Psoas muscle (tissue), 8 donors: ENCODE results near the gene UNC45B. TPM values are rescaled to one million over a fixed set of nuclear protein-coding genes. Genes with fewer than 3 reads are reported as not detected.
"Not testable (repeated sequence)": the region's sequence is repeated elsewhere in the genome, so short reads cannot be mapped to it uniquely, and the experiment has no call there.

Experiments
- ATAC-seq, 4 donors: fragments of 200-7000 bp; cut with Tn5 transposase; one replicate each; pipeline ENCODE4 v1.9.1; 2020; ENCODE audit warnings: moderate library complexity in 3 of 4, mild to moderate bottlenecking in 2 of 4
- DNase-seq, 2 donors: peaks; one replicate each; pipeline ENCODE4 v3.0.0-alpha.2; 2020
- H3K27ac ChIP-seq: fragments of 200-600 bp; one replicate; pipeline ENCODE4 v1.8.0; 2022
- H3K27me3 ChIP-seq, 3 donors: fragments of 200-600 bp in 1 of 3; one replicate each; pipeline versions ENCODE4 v1.6.1 to v1.8.0; 2013 to 2022; ENCODE audit warnings: low read length in 2 of 3, mild to moderate bottlenecking in 2 of 3, moderate library complexity in 1 of 3; ENCODE audit not compliant: insufficient read depth in 3 of 3
- H3K36me3 ChIP-seq, 2 donors: fragments of 200-600 bp in 1 of 2; one replicate each; pipeline versions ENCODE4 v1.6.1 to v1.8.0; 2013 to 2022; ENCODE audit warnings: low read depth in 1 of 2, mild to moderate bottlenecking in 1 of 2, moderate library complexity in 1 of 2; ENCODE audit not compliant: insufficient read depth in 1 of 2
- H3K4me1 ChIP-seq: fragments of 200-600 bp; one replicate; pipeline ENCODE4 v1.8.0; 2022
- H3K4me3 ChIP-seq: fragments of 200-600 bp; one replicate; pipeline ENCODE4 v1.8.0; 2022; ENCODE audit warnings: mild to moderate bottlenecking
- H3K9me3 ChIP-seq: fragments of 200-600 bp; one replicate; pipeline ENCODE4 v1.8.0; 2022
- CTCF ChIP-seq: fragments of 200-600 bp; IDR thresholded peaks from one replicate; pipeline ENCODE4 v1.8.0; 2022; ENCODE audit warnings: antibody characterized with exemption
- WGBS, 3 donors: extraction: QIAGEN DNeasy Blood & Tissue Kit; methylation state at CpG; one replicate each; pipeline versions ENCODE4 v1.1.6 to v1.1.7; 2013; 5-methylcytosine and 5-hydroxymethylcytosine counted together
- intact Hi-C, 2 donors: fragments of 100-400 bp; cut with DNase I; formaldehyde crosslinking; loops; one replicate each; pipeline versions ENCODE4 v1.11.0 to v1.14.2; 2022
- polyA plus RNA-seq, 3 donors: library from polyadenylated mRNA; stranded (reverse); fragments of 200-250 nt; gene quantifications; one replicate each; pipeline ENCODE4 v1.2.3, GENCODE V29; 2013
- total RNA-seq, 4 donors: library from RNA; stranded (reverse); fragmentation: NEBNext Ultra II Directional in 2 of 4; extraction: Animal tissue kit (Norgen Biotek cat#: 25700) in 2 of 4; gene quantifications; one replicate each; pipeline versions ENCODE4 v1.2.1 to v1.2.4, GENCODE V29; 2021 to 2023
- donor health status: healthy with polysubstance abuse.
- donor health status: DM: no; HTN: no; CAD: no; lungs with moderate emphysema.
- donor health status: Bipolar disorder and iron deficiency.
- donor health status: healthy.
- donor health status: DM: yes; HTN: yes; CAD: no.
- donor health status: DM: no; HTN: no; CAD: no.
- donor health status: DM: no; HTN: no; CAD: no.
- donor health status: DM: yes; HTN: yes; CAD: no.

UNC45B gene
- total and polyA plus RNA-seq, 7 donors: 6.2 to 395 (median 109) TPM

GRCh38 chr17:35227546-35227945 lies 79.9 kb downstream of the UNC45B start:
- H3K4me3 ChIP-seq: no peak overlapping the region
- H3K9me3 ChIP-seq: no peaks in the 10 kb centered on the region
- no peak overlapping the region for H3K27ac ChIP-seq
- no peaks in the 10 kb centered on the region for H3K4me1 ChIP-seq
- DNase-seq (no peak), ATAC-seq (no peak)
- H3K36me3 ChIP-seq: no peaks in the 10 kb centered on the region
- intact Hi-C loops: no loop called here
- no peak for TF ChIP-seq CTCF
- H3K27me3 ChIP-seq: no peaks in the 10 kb centered on the region
- WGBS, 3 donors: 86 to 95% (median 91%) methylated on average over 2 of the region's 2 CpGs

- H3K9me3 ChIP-seq: no peaks in the 10 kb centered on the region
- H3K4me1 ChIP-seq: no peaks in the 10 kb centered on the region
- DNase-seq: no peak
- 65 to 77% (median 73%) methylated on average over 1 of the region's 1 CpG for WGBS, 3 donors
- no peaks in the 10 kb centered on the region for H3K27me3 ChIP-seq
- no peak overlapping the region for H3K4me3 ChIP-seq
- TF ChIP-seq CTCF: no peak
- H3K36me3 ChIP-seq: no peaks in the 10 kb centered on the region
- intact Hi-C loops: no loop called here
- ATAC-seq: no peak
- H3K27ac ChIP-seq: no peak overlapping the region
Measured at GRCh38 chr17:35229638-35230037, 82.0 kb downstream of the UNC45B start.

- H3K4me3 ChIP-seq, DNase-seq, intact Hi-C loops, H3K27ac ChIP-seq, H3K27me3 ChIP-seq, H3K4me1 ChIP-seq, ATAC-seq, H3K36me3 ChIP-seq, H3K9me3 ChIP-seq: not testable (repeated sequence)
- WGBS, 3 donors: 79 to 87% (median 84%) methylated on average over 4 of the region's 4 CpGs
Measured at GRCh38 chr17:35234315-35234714, 86.7 kb downstream of the UNC45B start.

- H3K27me3 ChIP-seq: no peaks in the 10 kb centered on the region
- ATAC-seq: no peak
- 83 to 88% (median 88%) methylated on average over 3 of the region's 3 CpGs for WGBS, 3 donors
Measured at GRCh38 chr17:35235289-35235688, 87.7 kb downstream of the UNC45B start.

GRCh38 chr17:35235917-35236316 lies 88.3 kb downstream of the UNC45B start:
- no peaks in the 10 kb centered on the region for H3K4me1 ChIP-seq
- DNase-seq: no peak
- intact Hi-C loops: no loop called here
- H3K27me3 ChIP-seq: no peaks in the 10 kb centered on the region
- no peak overlapping the region for H3K4me3 ChIP-seq
- WGBS, 3 donors: 46 to 56% (median 49%) methylated on average over 2 of the region's 2 CpGs
- no peaks in the 10 kb centered on the region for H3K36me3 ChIP-seq
- ATAC-seq: no peak
- no peaks in the 10 kb centered on the region for H3K9me3 ChIP-seq
- TF ChIP-seq CTCF: no peak
- H3K27ac ChIP-seq: no peak overlapping the region

More at GRCh38 chr17:35235289-35235688, 87.7 kb downstream of the UNC45B start:
- no peaks in the 10 kb centered on the region for H3K36me3 ChIP-seq
- no peak overlapping the region for H3K4me3 ChIP-seq
- H3K27ac ChIP-seq: no peak overlapping the region
- DNase-seq: no peak
- no peaks in the 10 kb centered on the region for H3K9me3 ChIP-seq
- H3K4me1 ChIP-seq: no peaks in the 10 kb centered on the region
- intact Hi-C loops: no loop called here
- TF ChIP-seq CTCF: no peak
